ENCODE results near the gene RXRA. TPM values are rescaled to one million over a fixed set of nuclear protein-coding genes. Genes with fewer than 3 reads are reported as not detected.

RXRA gene
- total RNA-seq, 2 donors from 2014 or later: 34.5 to 50.8 TPM

DNA sequence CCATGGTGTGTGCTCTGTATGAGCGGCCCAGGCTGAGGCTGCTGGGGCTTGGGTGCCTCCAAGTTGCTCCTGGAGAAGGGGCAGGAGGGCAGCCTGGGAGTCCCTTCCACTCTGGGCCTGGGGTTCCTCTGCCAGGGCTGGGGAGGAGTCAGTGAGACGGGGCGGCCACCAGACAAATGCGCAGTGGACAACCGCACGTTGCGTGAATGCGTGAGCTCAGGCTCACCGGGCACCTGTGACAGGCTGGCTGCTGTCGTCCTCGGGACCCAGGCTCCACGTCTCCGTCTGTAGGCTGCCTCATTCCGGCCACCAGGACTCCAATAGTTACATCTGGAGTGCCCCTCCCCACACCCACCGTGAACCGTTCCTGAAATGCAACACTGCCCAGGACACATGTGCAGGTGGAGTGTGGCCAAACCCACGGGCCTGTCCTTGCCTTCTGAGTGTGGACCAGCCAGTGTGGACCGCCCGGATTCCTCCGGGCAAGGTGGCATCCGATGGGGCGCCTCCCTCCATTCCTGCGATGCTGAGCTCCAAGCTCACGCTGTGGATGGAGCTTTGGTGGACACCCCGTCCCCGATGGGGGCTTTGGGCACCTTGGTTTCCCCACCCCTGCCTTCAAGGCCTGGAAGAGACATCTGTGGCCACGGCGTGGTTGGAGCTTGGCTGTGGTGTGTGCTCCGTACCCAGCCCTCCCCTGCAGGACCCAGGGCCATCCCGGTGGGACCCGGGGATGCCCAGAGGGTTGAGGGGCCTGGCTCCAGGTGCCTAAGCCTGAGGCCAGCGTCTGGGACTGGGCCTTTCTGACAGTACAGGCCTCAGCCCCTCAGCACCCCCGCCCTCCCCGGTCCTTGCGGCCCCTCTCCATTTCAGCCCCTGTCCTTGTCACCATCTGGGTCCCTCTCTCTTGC is 34.0 kb upstream of the RXRA start:
- Histone ChIP-seq H3K27ac (no peak overlapping the region), H3K9me3 (no peaks in the 10 kb centered on the region), H3K36me3 (no peaks in the 10 kb centered on the region), H3K4me3 (no peak overlapping the region), H3K4me1 (peaks cover 0 to 13% of the 10 kb centered on the region in 2 donors), H3K27me3 (no peaks in the 10 kb centered on the region)
- no peak for DNase-seq (ENCODE audit: low spot score)
- TF ChIP-seq, protein P1, sequence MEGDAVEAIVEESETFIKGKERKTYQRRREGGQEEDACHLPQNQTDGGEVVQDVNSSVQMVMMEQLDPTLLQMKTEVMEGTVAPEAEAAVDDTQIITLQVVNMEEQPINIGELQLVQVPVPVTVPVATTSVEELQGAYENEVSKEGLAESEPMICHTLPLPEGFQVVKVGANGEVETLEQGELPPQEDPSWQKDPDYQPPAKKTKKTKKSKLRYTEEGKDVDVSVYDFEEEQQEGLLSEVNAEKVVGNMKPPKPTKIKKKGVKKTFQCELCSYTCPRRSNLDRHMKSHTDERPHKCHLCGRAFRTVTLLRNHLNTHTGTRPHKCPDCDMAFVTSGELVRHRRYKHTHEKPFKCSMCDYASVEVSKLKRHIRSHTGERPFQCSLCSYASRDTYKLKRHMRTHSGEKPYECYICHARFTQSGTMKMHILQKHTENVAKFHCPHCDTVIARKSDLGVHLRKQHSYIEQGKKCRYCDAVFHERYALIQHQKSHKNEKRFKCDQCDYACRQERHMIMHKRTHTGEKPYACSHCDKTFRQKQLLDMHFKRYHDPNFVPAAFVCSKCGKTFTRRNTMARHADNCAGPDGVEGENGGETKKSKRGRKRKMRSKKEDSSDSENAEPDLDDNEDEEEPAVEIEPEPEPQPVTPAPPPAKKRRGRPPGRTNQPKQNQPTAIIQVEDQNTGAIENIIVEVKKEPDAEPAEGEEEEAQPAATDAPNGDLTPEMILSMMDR (IDR thresholded peaks at IDR 0.05): no peak

- Histone ChIP-seq H3K27me3 (no peaks in the 10 kb centered on the region), H3K9me3 (no peaks in the 10 kb centered on the region), H3K27ac (no peak overlapping the region), H3K36me3 (no peaks in the 10 kb centered on the region), H3K4me3 (no peak overlapping the region), H3K4me1 (peaks cover 0 to 13% of the 10 kb centered on the region in 2 donors)
- DNase-seq (ENCODE audit: low spot score): no peak
- TF ChIP-seq, protein P1 (IDR thresholded peaks at IDR 0.05): no peak
Measured at GRCh38 chr9:134293031-134293521, 33.2 kb upstream of the RXRA start.

DNA sequence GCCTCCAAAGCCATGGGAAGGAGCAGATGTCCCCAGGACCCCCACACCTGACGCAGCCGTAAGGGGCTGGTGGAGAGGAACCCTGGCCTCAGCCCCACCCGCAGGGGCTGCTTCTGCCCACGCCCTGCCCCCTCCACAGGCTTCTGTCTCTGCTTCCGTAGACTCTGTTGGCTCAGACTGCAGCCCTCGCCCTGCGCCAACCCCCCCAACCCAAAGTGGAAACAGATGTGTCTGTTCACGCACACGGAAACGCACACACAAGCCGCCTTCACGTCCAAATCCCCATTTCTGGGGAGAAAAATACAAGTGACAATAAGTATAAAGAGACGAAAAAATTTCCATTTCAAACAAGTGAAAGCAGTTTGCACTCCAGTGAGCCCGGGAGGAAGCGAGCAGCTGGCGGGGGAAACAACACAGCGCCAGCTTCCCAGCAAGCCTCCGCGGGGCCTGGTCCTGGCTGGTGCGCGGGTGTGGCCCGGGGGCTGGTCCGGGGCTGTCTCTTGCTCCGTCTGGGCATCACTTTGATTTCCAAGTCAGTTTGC is 32.6 kb upstream of the RXRA start:
- H3K27me3 ChIP-seq: no peaks in the 10 kb centered on the region
- H3K9me3 ChIP-seq: no peaks in the 10 kb centered on the region
- DNase-seq (ENCODE audit: low spot score): no peak
- peak overlapping the region in 1 of 2 donors; percentile 31 for H3K27ac ChIP-seq
- H3K36me3 ChIP-seq: no peaks in the 10 kb centered on the region
- peaks cover 0 to 13% of the 10 kb centered on the region in 2 donors for H3K4me1 ChIP-seq
- peak overlapping the region in 1 of 2 donors; percentile 38 for H3K4me3 ChIP-seq
- TF ChIP-seq, protein P1 (IDR thresholded peaks at IDR 0.05): no peak

- Histone ChIP-seq H3K4me3 (peak overlapping the region in 1 of 2 donors; percentile 38), H3K9me3 (no peaks in the 10 kb centered on the region)
- DNase-seq (ENCODE audit: low spot score): peak; percentile 67
Measured at GRCh38 chr9:134294153-134295071, 31.8 kb upstream of the RXRA start.

More at GRCh38 chr9:134294153-134295071, 31.8 kb upstream of the RXRA start:
- no peaks in the 10 kb centered on the region for H3K27me3 ChIP-seq
- H3K27ac ChIP-seq: peak overlapping the region in 1 of 2 donors; percentile 31
- TF ChIP-seq, protein P1 (IDR thresholded peaks at IDR 0.05): no peak
- no peaks in the 10 kb centered on the region for H3K36me3 ChIP-seq
- peaks cover 0 to 13% of the 10 kb centered on the region in 2 donors for H3K4me1 ChIP-seq

Measured in right atrium auricular region (tissue), 2 donors.